ENCODE measurements around the gene HABP4.
"Not testable (repeated sequence)": the region's sequence is repeated elsewhere in the genome, so short reads cannot be mapped to it uniquely, and the experiment has no call there.

Gene HABP4

GRCh38 chr9:96501633-96502538 lies 51.9 kb downstream of the HABP4 start:
- Histone ChIP-seq H3K4me3 (ENCODE audit: low read length) (peak overlapping the region; percentile 34), H3K9ac (ENCODE audit: low read length) (peak overlapping the region; percentile 64), H3K9me3 (ENCODE audit: control insufficient read depth, low read length) (no peaks in the 10 kb centered on the region), H3K4me1 (ENCODE audit: control insufficient read depth, insufficient read depth, low read length) (peaks cover 52% of the 10 kb centered on the region), H3K27me3 (replicated peaks; ENCODE audit: control insufficient read depth, insufficient read depth, low read length) (no peaks in the 10 kb centered on the region), H3K36me3 (ENCODE audit: control insufficient read depth, insufficient read depth, low read length, severe bottlenecking) (peaks cover 17% of the 10 kb centered on the region)
- no peak for DNase-seq (ENCODE audit: low read depth)

- no peaks in the 10 kb centered on the region for H3K27me3 ChIP-seq (replicated peaks; ENCODE audit: control insufficient read depth, insufficient read depth, low read length)
- peak overlapping the region; percentile 64 for H3K9ac ChIP-seq (ENCODE audit: low read length)
- peak overlapping the region; percentile 34 for H3K4me3 ChIP-seq (ENCODE audit: low read length)
- peak; percentile 73 for DNase-seq (ENCODE audit: low read depth)
- peaks cover 52% of the 10 kb centered on the region for H3K4me1 ChIP-seq (ENCODE audit: control insufficient read depth, insufficient read depth, low read length)
- H3K9me3 ChIP-seq (ENCODE audit: control insufficient read depth, low read length), result no peaks in the 10 kb centered on the region
- H3K36me3 ChIP-seq (ENCODE audit: control insufficient read depth, insufficient read depth, low read length, severe bottlenecking), result peaks cover 17% of the 10 kb centered on the region
Observed at GRCh38 chr9:96502539-96503373, 52.8 kb downstream of the HABP4 start.

- DNase-seq (ENCODE audit: low read depth), result peak; percentile 6
- not testable (repeated sequence) for H3K9me3 ChIP-seq (ENCODE audit: control insufficient read depth, low read length); H3K27me3 ChIP-seq (replicated peaks; ENCODE audit: control insufficient read depth, insufficient read depth, low read length)
- Histone ChIP-seq H3K9ac (ENCODE audit: low read length) (peak overlapping the region; percentile 16), H3K4me1 (ENCODE audit: control insufficient read depth, insufficient read depth, low read length) (peaks cover 55% of the 10 kb centered on the region), H3K4me3 (ENCODE audit: low read length) (peak overlapping the region; percentile 32), H3K36me3 (ENCODE audit: control insufficient read depth, insufficient read depth, low read length, severe bottlenecking) (peaks cover 20% of the 10 kb centered on the region)
Observed at GRCh38 chr9:96503374-96503748, 53.4 kb downstream of the HABP4 start.

GRCh38 chr9:96503918-96504317 lies 53.9 kb downstream of the HABP4 start:
- no peak overlapping the region for H3K4me3 ChIP-seq (ENCODE audit: low read length)
- no peak for DNase-seq (ENCODE audit: low read depth)
- H3K27me3 ChIP-seq (replicated peaks; ENCODE audit: control insufficient read depth, insufficient read depth, low read length), result no peaks in the 10 kb centered on the region
- H3K4me1 ChIP-seq (ENCODE audit: control insufficient read depth, insufficient read depth, low read length), result peaks cover 60% of the 10 kb centered on the region
- H3K9ac ChIP-seq (ENCODE audit: low read length), result peak overlapping the region; percentile 16
- peaks cover 25% of the 10 kb centered on the region for H3K36me3 ChIP-seq (ENCODE audit: control insufficient read depth, insufficient read depth, low read length, severe bottlenecking)
- H3K9me3 ChIP-seq (ENCODE audit: control insufficient read depth, low read length), result no peaks in the 10 kb centered on the region

- Histone ChIP-seq H3K36me3 (ENCODE audit: control insufficient read depth, insufficient read depth, low read length, severe bottlenecking) (peaks cover 35% of the 10 kb centered on the region), H3K9me3 (ENCODE audit: control insufficient read depth, low read length) (no peaks in the 10 kb centered on the region), H3K9ac (ENCODE audit: low read length) (peak overlapping the region; percentile 60), H3K4me1 (ENCODE audit: control insufficient read depth, insufficient read depth, low read length) (peaks cover 68% of the 10 kb centered on the region), H3K27me3 (replicated peaks; ENCODE audit: control insufficient read depth, insufficient read depth, low read length) (no peaks in the 10 kb centered on the region), H3K4me3 (ENCODE audit: low read length) (peak overlapping the region; percentile 51)
- DNase-seq (ENCODE audit: low read depth), result no peak
Observed at GRCh38 chr9:96505316-96505991, 55.5 kb downstream of the HABP4 start.

- Histone ChIP-seq H3K9me3 (ENCODE audit: control insufficient read depth, low read length) (no peaks in the 10 kb centered on the region), H3K27me3 (replicated peaks; ENCODE audit: control insufficient read depth, insufficient read depth, low read length) (no peaks in the 10 kb centered on the region), H3K4me1 (ENCODE audit: control insufficient read depth, insufficient read depth, low read length) (peaks cover 52% of the 10 kb centered on the region), H3K36me3 (ENCODE audit: control insufficient read depth, insufficient read depth, low read length, severe bottlenecking) (peaks cover 46% of the 10 kb centered on the region), H3K4me3 (ENCODE audit: low read length) (no peak overlapping the region), H3K9ac (ENCODE audit: low read length) (no peak overlapping the region)
- DNase-seq (ENCODE audit: low read depth), result no peak
Observed at GRCh38 chr9:96508227-96508940, 58.4 kb downstream of the HABP4 start.

GRCh38 chr9:96509026-96509425 lies 59.1 kb downstream of the HABP4 start:
- DNase-seq (ENCODE audit: low read depth), result no peak
- no peak overlapping the region for H3K4me3 ChIP-seq (ENCODE audit: low read length)
- H3K4me1 ChIP-seq (ENCODE audit: control insufficient read depth, insufficient read depth, low read length), result peaks cover 52% of the 10 kb centered on the region
- H3K27me3 ChIP-seq (replicated peaks; ENCODE audit: control insufficient read depth, insufficient read depth, low read length), result no peaks in the 10 kb centered on the region
- H3K36me3 ChIP-seq (ENCODE audit: control insufficient read depth, insufficient read depth, low read length, severe bottlenecking), result peaks cover 42% of the 10 kb centered on the region
- no peaks in the 10 kb centered on the region for H3K9me3 ChIP-seq (ENCODE audit: control insufficient read depth, low read length)
- H3K9ac ChIP-seq (ENCODE audit: low read length), result no peak overlapping the region

- no peaks in the 10 kb centered on the region for H3K9me3 ChIP-seq (ENCODE audit: control insufficient read depth, low read length)
- H3K4me1 ChIP-seq (ENCODE audit: control insufficient read depth, insufficient read depth, low read length), result peaks cover 52% of the 10 kb centered on the region
- peaks cover 37% of the 10 kb centered on the region for H3K36me3 ChIP-seq (ENCODE audit: control insufficient read depth, insufficient read depth, low read length, severe bottlenecking)
- no peak overlapping the region for H3K4me3 ChIP-seq (ENCODE audit: low read length)
- no peak for DNase-seq (ENCODE audit: low read depth)
- H3K9ac ChIP-seq (ENCODE audit: low read length), result peak overlapping the region; percentile 15
- no peaks in the 10 kb centered on the region for H3K27me3 ChIP-seq (replicated peaks; ENCODE audit: control insufficient read depth, insufficient read depth, low read length)
Observed at GRCh38 chr9:96509848-96510247, 59.9 kb downstream of the HABP4 start.

- DNase-seq (ENCODE audit: low read depth), result no peak
- Histone ChIP-seq H3K4me1 (ENCODE audit: control insufficient read depth, insufficient read depth, low read length) (peaks cover 52% of the 10 kb centered on the region), H3K36me3 (ENCODE audit: control insufficient read depth, insufficient read depth, low read length, severe bottlenecking) (peaks cover 37% of the 10 kb centered on the region), H3K9ac (ENCODE audit: low read length) (peak overlapping the region; percentile 15), H3K9me3 (ENCODE audit: control insufficient read depth, low read length) (no peaks in the 10 kb centered on the region), H3K4me3 (ENCODE audit: low read length) (no peak overlapping the region), H3K27me3 (replicated peaks; ENCODE audit: control insufficient read depth, insufficient read depth, low read length) (no peaks in the 10 kb centered on the region)
Observed at GRCh38 chr9:96510258-96510657, 60.3 kb downstream of the HABP4 start.

- Histone ChIP-seq H3K27me3 (replicated peaks; ENCODE audit: control insufficient read depth, insufficient read depth, low read length) (no peaks in the 10 kb centered on the region), H3K36me3 (ENCODE audit: control insufficient read depth, insufficient read depth, low read length, severe bottlenecking) (peaks cover 29% of the 10 kb centered on the region), H3K9ac (ENCODE audit: low read length) (peak overlapping the region; percentile 34), H3K4me1 (ENCODE audit: control insufficient read depth, insufficient read depth, low read length) (peaks cover 55% of the 10 kb centered on the region), H3K9me3 (ENCODE audit: control insufficient read depth, low read length) (no peaks in the 10 kb centered on the region), H3K4me3 (ENCODE audit: low read length) (no peak overlapping the region)
- DNase-seq (ENCODE audit: low read depth), result no peak
Observed at GRCh38 chr9:96512240-96512639, 62.3 kb downstream of the HABP4 start.
